Stimulated activated CD8-positive, alpha-beta memory T cell treated with anti-CD3 and anti-CD28 coated beads, Interleukin-15, amount 100 ng/mL, for 1 hour (primary cell): ENCODE measurements around the gene ARHGEF28.

Experiments used
- DNase-seq: peaks from one replicate; pipeline ENCODE4 v3.0.0-alpha.2; 2020; ENCODE audit warnings: low read depth

The ARHGEF28 gene

GRCh38 chr5:73654171-73654811 is 28.3 kb downstream of the ARHGEF28 start:
- no peak for DNase-seq

DNA sequence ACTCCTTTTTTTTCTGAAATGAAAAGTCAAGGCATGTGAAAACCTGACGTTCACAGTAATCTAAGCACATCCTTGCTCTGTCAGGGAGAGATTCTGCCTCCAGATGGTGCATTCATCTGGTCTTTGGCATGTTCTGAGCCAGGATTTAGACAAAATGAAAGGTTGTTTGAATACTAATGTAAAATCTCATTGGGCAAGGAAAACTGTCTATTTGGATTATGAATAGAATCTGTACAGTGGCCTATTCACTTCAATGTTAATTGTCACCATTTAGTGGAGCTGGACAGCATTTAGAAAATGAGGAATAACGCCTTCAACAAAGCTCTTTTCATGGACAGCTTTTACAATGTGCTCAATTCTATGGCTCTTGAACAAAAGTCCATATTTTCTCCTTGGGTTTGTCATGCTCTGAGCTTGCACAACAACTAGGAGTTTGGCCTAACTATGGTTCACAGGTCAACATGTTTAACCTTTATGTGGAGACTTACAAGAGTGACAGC is 28.9 kb downstream of the ARHGEF28 start:
- no peak for DNase-seq

- no peak for DNase-seq
Measured at GRCh38 chr5:73655521-73656160, 29.6 kb downstream of the ARHGEF28 start.

DNA sequence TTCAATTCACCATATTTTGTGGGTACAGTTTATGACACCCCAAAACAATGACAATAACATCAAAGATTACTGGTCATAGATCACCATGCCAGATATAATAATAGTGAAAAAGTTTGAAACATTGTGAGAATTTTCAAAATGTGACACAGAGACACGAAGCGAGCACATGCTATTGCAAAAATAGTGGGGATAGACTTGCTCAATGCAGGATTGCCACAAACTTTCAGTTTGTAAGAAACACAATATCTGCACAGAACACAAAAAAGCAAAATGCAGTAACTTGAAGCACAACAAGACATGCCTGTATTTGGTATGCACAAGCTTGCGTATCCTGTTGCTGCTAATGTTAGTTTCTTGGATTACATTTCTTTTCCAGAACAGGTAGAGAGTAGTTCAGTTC is 35.8 kb downstream of the ARHGEF28 start:
- no peak for DNase-seq

- no peak for DNase-seq
Measured at GRCh38 chr5:73663161-73663859, 37.3 kb downstream of the ARHGEF28 start.

DNA sequence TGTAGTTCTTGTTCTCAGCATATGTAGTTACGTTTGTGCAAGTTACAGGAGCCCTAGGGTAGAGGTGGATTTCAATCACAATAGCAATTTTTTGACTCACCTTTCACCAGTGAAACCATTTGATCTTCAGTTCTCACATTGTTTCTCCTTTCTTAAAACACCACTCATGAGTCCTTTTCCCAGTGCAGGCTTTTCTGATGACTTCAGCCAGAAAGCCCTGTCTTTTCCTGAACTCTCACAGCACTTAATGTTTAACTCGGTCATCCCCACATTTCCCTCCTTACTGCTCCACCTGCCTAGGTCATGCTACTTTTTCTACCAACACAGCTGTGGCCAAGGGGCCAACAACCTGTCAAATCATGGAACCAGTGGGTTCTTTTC is 37.9 kb downstream of the ARHGEF28 start:
- DNase-seq, result no peak

DNA sequence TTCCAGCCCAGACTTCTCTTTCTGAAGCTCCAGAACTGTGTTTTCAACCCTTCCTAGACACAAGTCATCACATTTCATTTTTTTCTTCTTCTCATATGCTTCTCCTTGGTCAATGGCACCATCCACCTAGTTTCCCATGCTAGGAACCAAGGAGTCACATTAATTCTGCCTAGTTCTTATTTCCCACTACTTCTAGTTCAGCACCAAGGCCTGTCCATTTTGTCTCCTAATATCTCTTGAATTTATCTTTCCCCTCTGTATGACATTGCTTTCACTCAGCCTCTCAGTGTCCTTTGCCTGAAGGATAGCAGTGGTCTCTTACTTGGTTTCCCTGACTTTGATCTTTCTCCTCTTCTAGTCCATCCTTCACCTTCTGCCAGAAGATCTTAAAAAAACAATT is 38.8 kb downstream of the ARHGEF28 start:
- DNase-seq, result no peak

GRCh38 chr5:73666891-73667290 is 40.9 kb downstream of the ARHGEF28 start:
- DNase-seq, result no peak

- no peak for DNase-seq
Measured at GRCh38 chr5:73668017-73668416, 42.0 kb downstream of the ARHGEF28 start.

DNA sequence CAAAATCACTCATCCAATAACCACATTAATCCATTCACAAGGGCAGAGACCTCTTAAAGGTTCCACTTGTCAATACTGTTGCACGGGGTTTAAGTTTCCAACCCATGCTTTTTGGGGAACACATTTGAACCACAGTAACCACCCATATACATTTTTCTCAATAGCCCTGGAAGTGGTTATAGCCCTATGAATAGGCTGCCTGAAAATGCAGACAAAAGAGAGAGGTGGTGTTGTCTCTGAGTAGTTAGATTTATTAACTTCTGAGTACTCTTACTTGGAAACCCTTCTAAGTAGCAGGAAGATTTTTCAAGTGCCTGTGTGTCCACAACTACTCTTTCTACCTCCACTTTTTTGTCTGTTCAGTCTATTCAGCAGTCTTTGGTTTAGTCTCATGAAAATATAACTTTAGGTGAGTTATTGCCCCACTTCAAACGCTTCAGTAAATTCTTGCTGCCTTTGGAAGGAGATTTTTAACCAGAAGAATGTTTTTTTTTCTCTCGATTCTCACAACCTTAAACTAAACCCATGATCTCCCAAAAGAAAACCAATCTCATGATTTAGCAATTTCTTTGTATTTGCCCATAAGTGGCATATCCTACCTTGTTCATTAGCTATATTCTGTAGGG is 42.6 kb downstream of the ARHGEF28 start:
- DNase-seq, result no peak

DNA sequence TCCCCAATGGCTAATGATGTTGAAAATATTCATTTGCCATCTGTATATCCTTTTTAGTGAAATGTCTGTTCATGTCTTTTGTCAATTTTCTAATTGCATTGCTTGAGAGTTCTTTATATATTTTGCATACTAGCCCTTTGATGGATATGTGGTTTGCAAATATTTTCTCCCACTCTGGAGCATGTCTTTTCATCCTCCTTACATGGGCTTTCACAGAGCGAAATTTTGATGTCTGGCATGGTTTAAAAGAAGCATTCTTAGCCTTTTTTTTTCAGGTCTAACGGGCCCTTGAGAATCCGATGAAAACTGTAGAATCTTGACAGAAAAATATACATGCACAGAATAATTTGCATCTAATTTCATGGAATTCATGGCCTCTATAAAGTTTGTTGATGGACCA is 44.7 kb downstream of the ARHGEF28 start:
- no peak for DNase-seq

DNA sequence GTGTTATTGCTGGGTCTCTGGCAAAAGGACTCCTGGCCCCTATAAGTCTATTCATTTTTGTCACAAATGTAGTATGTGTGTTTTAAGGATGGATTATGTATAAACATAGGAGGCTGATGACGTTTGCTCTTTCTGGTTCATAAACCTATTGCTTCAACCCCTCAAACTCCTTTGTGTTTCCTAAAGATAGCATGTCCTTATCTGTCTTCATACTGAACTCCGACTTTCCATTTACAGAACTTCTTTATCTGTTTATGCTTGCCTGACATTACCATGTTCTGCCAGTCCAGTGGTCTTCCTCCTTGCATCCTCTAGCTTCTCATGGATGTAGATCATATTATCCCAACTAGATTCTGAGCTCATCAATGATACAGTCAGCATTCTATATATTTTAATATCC is 46.1 kb downstream of the ARHGEF28 start:
- DNase-seq, result no peak

DNA sequence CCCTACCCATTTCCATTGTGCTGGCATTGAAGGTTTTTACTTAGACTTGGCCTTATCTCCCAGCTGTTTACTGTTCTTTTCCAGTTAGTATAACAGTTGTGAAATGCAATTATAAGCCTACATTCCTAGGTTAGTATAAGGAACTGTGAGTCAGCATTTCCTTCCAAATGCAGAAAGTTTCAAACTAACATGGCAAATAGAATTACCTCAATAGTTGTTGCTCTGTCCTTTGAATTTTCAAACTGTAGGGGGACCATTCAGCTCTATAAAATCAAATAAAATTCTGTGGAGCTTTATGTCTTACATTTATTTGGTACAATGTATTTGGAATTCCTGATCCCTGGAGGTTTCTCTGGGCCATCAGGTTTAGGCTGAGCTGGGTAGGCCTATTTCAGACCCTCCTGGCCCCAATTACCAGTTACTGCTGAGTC is 47.2 kb downstream of the ARHGEF28 start:
- no peak for DNase-seq

- no peak for DNase-seq
Measured at GRCh38 chr5:73674669-73675004, 48.6 kb downstream of the ARHGEF28 start.

DNA sequence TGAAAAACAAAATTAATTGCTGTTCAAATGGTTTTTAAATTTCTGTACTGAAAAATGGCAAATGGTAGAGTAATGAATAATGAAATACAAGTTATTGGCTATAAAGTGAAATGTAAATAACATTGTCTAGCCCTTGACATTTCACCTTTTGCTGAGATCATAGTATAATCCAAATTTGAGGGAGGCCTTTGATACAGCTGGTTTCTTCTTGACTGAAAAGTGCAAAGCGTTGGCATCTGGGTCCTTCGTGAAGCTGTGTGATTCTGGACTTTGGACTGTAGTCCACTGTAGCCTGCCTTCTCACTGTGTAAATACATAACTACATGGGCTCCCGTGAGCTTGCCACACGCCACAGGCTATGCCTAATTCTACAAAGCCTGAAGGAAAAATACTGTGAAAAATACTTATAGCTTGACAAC is 52.3 kb downstream of the ARHGEF28 start:
- DNase-seq, result no peak

GRCh38 chr5:73678807-73679206 is 52.8 kb downstream of the ARHGEF28 start:
- no peak for DNase-seq

DNA sequence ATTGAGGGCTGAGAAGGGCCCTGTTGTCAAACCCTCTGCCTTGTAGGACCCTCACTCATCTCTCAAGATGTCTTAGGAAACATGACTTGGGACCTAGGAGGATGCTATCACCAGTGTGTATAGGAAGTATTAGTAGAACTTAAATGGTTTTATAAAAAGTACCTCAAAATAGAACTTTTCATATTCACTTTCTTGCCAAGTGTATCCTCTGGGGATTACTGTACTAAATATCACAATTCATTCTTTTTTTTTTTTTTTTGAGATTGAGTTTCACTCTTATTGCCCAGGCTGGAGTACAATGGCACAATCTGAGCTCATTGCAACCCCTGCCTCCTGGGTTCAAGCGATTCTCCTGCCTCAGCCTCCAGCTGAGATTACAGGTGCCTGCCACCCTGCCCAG is 56.2 kb downstream of the ARHGEF28 start:
- DNase-seq, result no peak

DNA sequence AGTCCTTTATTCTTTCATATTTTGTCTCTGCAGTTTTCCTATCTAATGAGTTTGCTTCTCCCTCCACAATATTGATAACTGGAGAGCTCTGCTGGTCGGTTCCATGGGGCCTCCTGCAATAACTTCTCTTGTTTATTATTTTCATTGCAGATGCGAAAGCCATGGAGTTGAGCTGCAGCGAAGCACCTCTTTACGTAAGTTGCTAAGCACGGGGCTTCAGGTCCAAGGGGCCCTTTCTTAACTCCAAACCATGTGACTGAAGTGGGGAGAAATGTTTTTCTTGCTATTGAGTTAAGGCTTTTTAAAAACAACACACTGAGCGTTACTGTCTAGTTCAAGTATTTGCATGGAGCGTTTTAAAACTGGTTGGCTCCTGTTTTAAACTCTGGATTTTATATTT is 58.7 kb downstream of the ARHGEF28 start:
- no peak for DNase-seq

- DNase-seq, result no peak
Measured at GRCh38 chr5:73686912-73687311, 60.9 kb downstream of the ARHGEF28 start.

- no peak for DNase-seq
Measured at GRCh38 chr5:73687357-73687756, 61.4 kb downstream of the ARHGEF28 start.

DNA sequence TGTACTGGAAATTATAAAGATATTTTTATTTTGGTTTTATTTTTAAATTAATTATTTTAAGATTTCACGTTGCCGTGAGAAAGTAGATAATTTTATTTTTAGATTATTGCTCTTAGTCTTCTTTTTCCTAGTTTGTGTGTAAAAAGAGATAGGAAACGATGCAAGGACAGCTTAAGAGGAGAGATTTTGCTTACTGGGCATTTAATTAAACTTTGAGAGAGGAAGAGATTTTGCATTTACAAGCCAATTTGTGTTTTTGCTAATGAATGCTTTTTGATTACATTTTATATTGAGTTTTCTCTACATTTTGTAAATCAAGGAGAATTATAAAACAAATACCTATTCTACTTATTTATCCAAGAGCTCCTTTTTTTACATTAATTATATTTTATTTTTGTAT is 64.0 kb downstream of the ARHGEF28 start:
- no peak for DNase-seq

- no peak for DNase-seq
Measured at GRCh38 chr5:73691302-73692080, 65.5 kb downstream of the ARHGEF28 start.
